IMR-90 (cell line): ENCODE results near the gene ELOA. TPM values are rescaled to one million over a fixed set of nuclear protein-coding genes. Genes with fewer than 3 reads are reported as not detected.

ENCODE experiments used
- ATAC-seq: fragments of 200-7000 bp; cut with Tn5 transposase; 2 replicates; pipeline ENCODE4 v1.9.1; 2020; ENCODE audit warnings: low read depth, mild to moderate bottlenecking, moderate library complexity
- BruUV-seq: library from RNA; stranded (reverse); fragments of 400-500 nt; replicated peaks from 2 replicates; lab custom pipeline; 2021; lab: Mats Ljungman, UMichigan
- CTCF ChIA-PET: fragments of 300-600 bp; formaldehyde crosslinking; extraction: SDS; loops from one replicate; lab custom pipeline; 2021; ENCODE audit warnings: antibody characterized with exemption; lab: Yijun Ruan, JAX
- POLR2A ChIA-PET: fragments of 300-600 bp; sonication (Branson Sonifier 250); formaldehyde crosslinking; loops from one replicate; lab custom pipeline; 2022; ENCODE audit warnings: antibody characterized with exemption; ENCODE audit not compliant: unreplicated experiment; lab: Charles Lee
- DNase-seq: peaks from one replicate; pipeline ENCODE4 v3.0.0; 2013
- H2AFZ ChIP-seq: replicated peaks from 2 replicates; pipeline ENCODE3; 2013; ENCODE audit warnings: low read length, mild to moderate bottlenecking; ENCODE audit not compliant: poor library complexity
- H2AK5ac ChIP-seq: 2 replicates; pipeline ENCODE4 v1.6.1; 2013; ENCODE audit warnings: low read depth, low read length, inconsistent platforms
- H2AK9ac ChIP-seq: replicated peaks from 2 replicates; pipeline ENCODE3; 2013; ENCODE audit warnings: mild to moderate bottlenecking, low read depth, low read length, moderate library complexity; ENCODE audit not compliant: poor library complexity
- H2BK120ac ChIP-seq: 2 replicates; pipeline ENCODE4 v1.6.1; 2013; ENCODE audit warnings: low read depth, low read length, inconsistent platforms
- H2BK15ac ChIP-seq: 3 replicates; pipeline ENCODE4 v1.6.1; 2013; ENCODE audit warnings: low read depth, low read length, inconsistent platforms
- H2BK20ac ChIP-seq: 2 replicates; pipeline ENCODE4 v1.6.1; 2013; ENCODE audit warnings: low read depth, mild to moderate bottlenecking, inconsistent platforms, low read length, moderate library complexity
- H2BK5ac ChIP-seq: 2 replicates; pipeline ENCODE4 v1.6.1; 2013; ENCODE audit warnings: mild to moderate bottlenecking, low read depth, low read length, inconsistent platforms; ENCODE audit not compliant: poor library complexity, severe bottlenecking
- H3K14ac ChIP-seq: replicated peaks from 2 replicates; pipeline ENCODE4 v1.6.1; 2013; ENCODE audit warnings: low read depth, low read length, inconsistent platforms
- H3K18ac ChIP-seq: 2 replicates; pipeline ENCODE4 v1.6.1; 2013; ENCODE audit warnings: low read depth, low read length, control low read depth
- H3K23ac ChIP-seq: 2 replicates; pipeline ENCODE4 v1.6.1; 2013; ENCODE audit warnings: low read depth, low read length, inconsistent platforms
- H3K27ac ChIP-seq: 2 replicates; pipeline ENCODE4 v1.5.1; 2013; ENCODE audit warnings: mild to moderate bottlenecking, control low read depth, low read length; ENCODE audit not compliant: insufficient read depth
- H3K27me3 ChIP-seq: 2 replicates; pipeline ENCODE4 v1.6.1; 2013; ENCODE audit warnings: low read length; ENCODE audit not compliant: control insufficient read depth, insufficient read depth
- H3K36me3 ChIP-seq: 2 replicates; pipeline ENCODE4 v1.6.1; 2013; ENCODE audit warnings: low read length, mixed read lengths; ENCODE audit not compliant: control insufficient read depth, insufficient read depth
- H3K4ac ChIP-seq: 2 replicates; pipeline ENCODE4 v1.6.1; 2013; ENCODE audit warnings: low read depth, low read length, inconsistent platforms
- H3K4me1 ChIP-seq: 2 replicates; pipeline ENCODE4 v1.6.1; 2013; ENCODE audit warnings: low read length, mixed read lengths; ENCODE audit not compliant: control insufficient read depth, insufficient read depth
- H3K4me2 ChIP-seq: 2 replicates; pipeline ENCODE4 v1.6.1; 2013; ENCODE audit warnings: low read depth, mild to moderate bottlenecking, control low read depth, low read length, moderate library complexity
- H3K4me3 ChIP-seq: 2 replicates; pipeline ENCODE4 v1.5.1; 2013; ENCODE audit warnings: low read depth, mild to moderate bottlenecking, control low read depth, low read length, moderate library complexity; ENCODE audit not compliant: insufficient read depth
- H3K56ac ChIP-seq: 2 replicates; pipeline ENCODE4 v1.6.1; 2013; ENCODE audit warnings: low read length, inconsistent platforms; ENCODE audit not compliant: insufficient read depth; ENCODE audit errors: extremely low read depth
- H3K79me1 ChIP-seq, 2 experiments: 2 replicates each; pipeline ENCODE4 v1.6.1; 2013; ENCODE audit warnings: low read length in 2 of 2, inconsistent platforms in 1 of 2, low read depth in 1 of 2
- H3K9ac ChIP-seq: 2 replicates; pipeline ENCODE4 v1.6.1; 2013; ENCODE audit warnings: low read depth, low read length, control low read depth
- H3K9me1 ChIP-seq: 2 replicates; pipeline ENCODE4 v1.6.1; 2013; ENCODE audit warnings: low read length, inconsistent platforms; ENCODE audit not compliant: insufficient read depth
- H3K9me3 ChIP-seq: 2 replicates; pipeline ENCODE4 v1.6.1; 2013; ENCODE audit warnings: low read length; ENCODE audit not compliant: control insufficient read depth, insufficient read depth
- H4K20me1 ChIP-seq: 2 replicates; pipeline ENCODE4 v1.6.1; 2013; ENCODE audit warnings: low read length, inconsistent platforms; ENCODE audit not compliant: insufficient read depth
- H4K5ac ChIP-seq: 2 replicates; pipeline ENCODE4 v1.6.1; 2013; ENCODE audit warnings: mild to moderate bottlenecking, low read depth, low read length, control low read depth
- H4K8ac ChIP-seq, 2 experiments: 2 replicates each; pipeline ENCODE4 v1.6.1; 2013; ENCODE audit warnings: low read depth in 2 of 2, low read length in 2 of 2, control low read depth in 1 of 2, inconsistent platforms in 1 of 2
- H4K91ac ChIP-seq: 2 replicates; pipeline ENCODE4 v1.6.1; 2013; ENCODE audit warnings: low read depth, low read length, inconsistent platforms; ENCODE audit not compliant: insufficient read depth
- CHD1 ChIP-seq: IDR thresholded peaks from 2 replicates; pipeline ENCODE4 v1.6.1; 2012; ENCODE audit warnings: low read depth, low read length, improper control_type of control experiment
- CTCF ChIP-seq: conservative IDR thresholded peaks from 2 replicates; pipeline ENCODE4 v1.5.1; 2012; ENCODE audit warnings: mild to moderate bottlenecking, low read depth, low read length, improper control_type of control experiment
- ELK1 ChIP-seq: fragments of 150-350 bp; IDR thresholded peaks from 2 replicates; pipeline ENCODE4 v1.6.1; 2016; ENCODE audit warnings: low read depth, mild to moderate bottlenecking, low read length, moderate library complexity, borderline replicate concordance
- FOS ChIP-seq: fragments of 150-350 bp; IDR thresholded peaks from 2 replicates; pipeline ENCODE4 v1.6.1; 2016; ENCODE audit warnings: low read depth, low read length
- MAFK ChIP-seq: IDR thresholded peaks from 2 replicates; pipeline ENCODE4 v1.6.1; 2012; ENCODE audit warnings: low read depth, low read length, improper control_type of control experiment
- MAZ ChIP-seq: IDR thresholded peaks from 2 replicates; pipeline ENCODE4 v1.6.1; 2012; ENCODE audit warnings: low read depth, mild to moderate bottlenecking, low read length, improper control_type of control experiment, moderate library complexity, borderline replicate concordance
- MXI1 ChIP-seq: IDR thresholded peaks from 2 replicates; pipeline ENCODE4 v1.6.1; 2012; ENCODE audit warnings: low read depth, mild to moderate bottlenecking, low read length, moderate library complexity, borderline replicate concordance
- NFE2L2 ChIP-seq: fragments of 150-350 bp; IDR thresholded peaks from 2 replicates; pipeline ENCODE4 v1.6.1; 2016; ENCODE audit warnings: low read depth, mild to moderate bottlenecking, low read length
- POLR2A ChIP-seq: IDR thresholded peaks from 2 replicates; pipeline ENCODE4 v1.6.1; 2012; ENCODE audit warnings: mild to moderate bottlenecking, low read depth, low read length
- RCOR1 ChIP-seq: IDR thresholded peaks from 2 replicates; pipeline ENCODE4 v1.6.1; 2012; ENCODE audit warnings: mild to moderate bottlenecking, low read length, improper control_type of control experiment; ENCODE audit not compliant: insufficient replicate concordance
- RFX5 ChIP-seq: IDR thresholded peaks from 2 replicates; pipeline ENCODE4 v1.8.0; 2012; ENCODE audit warnings: low read depth, mild to moderate bottlenecking, low read length, moderate library complexity
- SMC3 ChIP-seq: fragments of 150-350 bp; IDR thresholded peaks from 2 replicates; pipeline ENCODE4 v1.6.1; 2016; ENCODE audit warnings: low read depth, mild to moderate bottlenecking, antibody characterized with exemption, low read length, moderate library complexity
- USF2 ChIP-seq: fragments of 150-350 bp; IDR thresholded peaks from 2 replicates; pipeline ENCODE4 v1.6.1; 2017; ENCODE audit warnings: mild to moderate bottlenecking, antibody characterized with exemption, low read length, low read depth
- WGBS, 2 experiments: methylation state at CpG; one replicate each; pipeline versions ENCODE4 v1.1.5 to v1.1.7; 2013; ENCODE audit warnings: missing lambda C conversion rate in 2 of 2; ENCODE audit not compliant: insufficient read length in 1 of 2; ENCODE audit errors: extremely low coverage in 2 of 2; 5-methylcytosine and 5-hydroxymethylcytosine counted together
- dilution Hi-C: fragments of 300-500 bp; cut with HindIII; formaldehyde crosslinking; loops from one replicate; pipeline ENCODE4 v1.14.3; 2018; ENCODE audit warnings: low sequenced_read_pairs; ENCODE audit not compliant: unreplicated experiment
- in situ Hi-C: fragments of 300-500 bp; cut with MboI; formaldehyde crosslinking; loops from 3 replicates; pipeline ENCODE4 v1.14.3; 2019; ENCODE audit warnings: low sequenced_read_pairs, inconsistent platforms, mixed read lengths
- intact Hi-C: fragments of 100-400 bp; cut with micrococcal nuclease; formaldehyde crosslinking; loops from 2 replicates; pipeline ENCODE4 v1.10.0; 2022
- polyA plus RNA-seq, 3 experiments: library from polyadenylated mRNA; depleted of rRNA; stranded (reverse); fragments of >200 nt; gene quantifications; 2 replicates each; pipeline ENCODE4 v1.2.3, GENCODE V29; 2012; ENCODE audit warnings: low replicate concordance in 1 of 3
- total RNA-seq: library from RNA; depleted of rRNA; stranded (reverse); fragments of >200 nt; gene quantifications from 2 replicates; pipeline ENCODE4 v1.2.3, GENCODE V29; 2012

ELOA gene
- total and polyA plus RNA-seq, 2 of the 4 experiments (the other 2 are of a cell fraction): 22.9 to 40.7 TPM

GRCh38 chr1:23799570-23800399, 56.5 kb downstream of the ELOA start:
- H3K14ac ChIP-seq: peak overlapping the region; percentile 98
- no peaks in the 10 kb centered on the region for H3K9me3 ChIP-seq
- POLR2A ChIA-PET: interaction anchor here (0.5 kb wide), 1 partner anchor 20 kb away, joined by 3 read pairs; no protein-coding TSS in a partner anchor
- peak overlapping the region; percentile 87 for H4K91ac ChIP-seq
- intact Hi-C loops (no loop called here), dilution Hi-C loops (no loop called here), in situ Hi-C loops (no loop called here)
- H2BK20ac ChIP-seq: no peak overlapping the region
- H2BK120ac ChIP-seq: peak overlapping the region; percentile 45
- no peaks in the 10 kb centered on the region for H3K27me3 ChIP-seq
- peak overlapping the region; percentile 67 for H3K4me3 ChIP-seq
- no peaks in the 10 kb centered on the region for H4K20me1 ChIP-seq
- BruUV-seq: no TSS peak
- CTCF ChIA-PET: interaction anchor here (0.6 kb wide), 2 partner anchors 10 to 117 kb away, joined by 3 to 4 read pairs; no protein-coding TSS in a partner anchor
- peak; percentile 48 for ATAC-seq
- H3K4me1 ChIP-seq: peaks cover 7% of the 10 kb centered on the region; the same call in 1 of the 2 replicates
- peak overlapping the region; percentile 52 to 96 for H4K8ac ChIP-seq
- H4K5ac ChIP-seq: peak overlapping the region; percentile 38; the same call in 1 of the 2 replicates
- peaks cover 22% of the 10 kb centered on the region for H3K36me3 ChIP-seq
- H2AK9ac ChIP-seq: peak overlapping the region; percentile 98
- peak; percentile 56 for DNase-seq
- H3K18ac ChIP-seq: peak overlapping the region; percentile 39; the same call in 1 of the 2 replicates
- H3K9me1 ChIP-seq: peaks cover 6% of the 10 kb centered on the region; the same call in 1 of the 2 replicates
- peak overlapping the region; percentile 97 for H3K23ac ChIP-seq
- peak overlapping the region; percentile 74; the same call in 2 of the 3 replicates for H2BK15ac ChIP-seq
- peak overlapping the region; percentile 98 for H3K4me2 ChIP-seq
- WGBS, 2 experiments: 12% methylated on average over 11 of the region's 48 CpGs; no CpG with 5 or more reads in 1 of the 2 experiments
- H3K9ac ChIP-seq: peak overlapping the region; percentile 81
- peak overlapping the region; percentile 84; the same call in 1 of the 2 replicates for H3K56ac ChIP-seq
- H3K27ac ChIP-seq: peak overlapping the region; percentile 71
- peak overlapping the region; percentile 91 for H2AK5ac ChIP-seq
- H2BK5ac ChIP-seq: peak overlapping the region; percentile 82
- peak overlapping the region; percentile 96 for H3K4ac ChIP-seq
- peaks cover 17 to 37% of the 10 kb centered on the region in 2 experiments for H3K79me1 ChIP-seq
- peak overlapping the region; percentile 94 for H2AFZ ChIP-seq
- no peak for TF ChIP-seq ELK1
- no peak for TF ChIP-seq MXI1
- TF ChIP-seq SMC3: no peak
- TF ChIP-seq FOS: no peak
- peak; percentile 43; the same call in 1 of the 2 replicates for TF ChIP-seq MAZ
- TF ChIP-seq USF2: peak; percentile 81
- no peak for TF ChIP-seq CTCF
- TF ChIP-seq NFE2L2: no peak
- no peak for TF ChIP-seq POLR2A
- TF ChIP-seq MAFK: no peak
- TF ChIP-seq RFX5: no peak
- TF ChIP-seq RCOR1: no peak
- no peak for TF ChIP-seq CHD1
